Stimulated activated naive B cell treated with anti-CD40 and anti-IgM and Interleukin-4, amounts not matched to agents 10 μg/mL and 1 μg/mL and 100 μg/mL, for 72 hours (primary cell): Measurements from ENCODE around the gene SLCO2A1.

ENCODE experiments used
- ATAC-seq, 2 donors: fragments of 150-1000 bp; cut with Tn5 transposase; replicated peaks; 2 replicates each; pipeline ENCODE4 v1.10.0; 2021; ENCODE audit warnings: moderate library complexity in 1 of 2
- DNase-seq: peaks from one replicate; pipeline ENCODE4 v3.0.0; 2021
- H3K27ac Mint-ChIP-seq: one replicate; pipeline ENCODE4 v1.8.0; 2022; ENCODE audit warnings: mild to moderate bottlenecking, mixed read lengths
- H3K27me3 Mint-ChIP-seq, 2 donors: one replicate each; pipeline ENCODE4 v1.8.0; 2022; ENCODE audit warnings: mixed read lengths in 2 of 2
- H3K36me3 Mint-ChIP-seq, 2 donors: one replicate each; pipeline ENCODE4 v1.8.0; 2022; ENCODE audit warnings: mixed read lengths in 2 of 2, mild to moderate bottlenecking in 1 of 2
- H3K4me1 Mint-ChIP-seq, 2 donors: one replicate each; pipeline ENCODE4 v1.8.0; 2022; ENCODE audit warnings: mixed read lengths in 2 of 2, mild to moderate bottlenecking in 1 of 2
- H3K4me3 Mint-ChIP-seq, 2 donors: one replicate each; pipeline ENCODE4 v1.8.0; 2022; ENCODE audit warnings: mild to moderate bottlenecking in 2 of 2, mixed read lengths in 2 of 2, moderate library complexity in 1 of 2
- H3K9me3 Mint-ChIP-seq, 2 donors: one replicate each; pipeline ENCODE4 v1.8.0; 2022; ENCODE audit warnings: mixed read lengths in 2 of 2, mild to moderate bottlenecking in 1 of 2

SLCO2A1 gene

GRCh38 chr3:134066651-134067530 lies 37.2 kb upstream of the SLCO2A1 start:
- H3K36me3 Mint-ChIP-seq = no peaks in the 10 kb centered on the region

GRCh38 chr3:134066158-134066541 lies 36.4 kb upstream of the SLCO2A1 start:
- H3K36me3 Mint-ChIP-seq = no peaks in the 10 kb centered on the region
- no peak overlapping the region for H3K27ac Mint-ChIP-seq
- H3K9me3 Mint-ChIP-seq = no peaks in the 10 kb centered on the region
- no peak overlapping the region for H3K4me3 Mint-ChIP-seq
- ATAC-seq = no peak
- peaks cover 0 to 4% of the 10 kb centered on the region in 2 donors for H3K27me3 Mint-ChIP-seq
- DNase-seq = no peak
- H3K4me1 Mint-ChIP-seq = no peaks in the 10 kb centered on the region

More at GRCh38 chr3:134066651-134067530, 37.2 kb upstream of the SLCO2A1 start:
- H3K4me1 Mint-ChIP-seq = no peaks in the 10 kb centered on the region
- no peak overlapping the region for H3K27ac Mint-ChIP-seq
- peaks cover 0 to 4% of the 10 kb centered on the region in 2 donors for H3K27me3 Mint-ChIP-seq
- ATAC-seq (no peak), DNase-seq (no peak)
- no peaks in the 10 kb centered on the region for H3K9me3 Mint-ChIP-seq
- no peak overlapping the region for H3K4me3 Mint-ChIP-seq

- H3K4me1 Mint-ChIP-seq = no peaks in the 10 kb centered on the region
- no peak for ATAC-seq
- no peaks in the 10 kb centered on the region for H3K9me3 Mint-ChIP-seq
- H3K4me3 Mint-ChIP-seq = no peak overlapping the region
- peaks cover 0 to 4% of the 10 kb centered on the region in 2 donors for H3K27me3 Mint-ChIP-seq
- H3K36me3 Mint-ChIP-seq = no peaks in the 10 kb centered on the region
- DNase-seq = no peak
- H3K27ac Mint-ChIP-seq = no peak overlapping the region
Measured at GRCh38 chr3:134065252-134066157, 35.8 kb upstream of the SLCO2A1 start.

- Mint-ChIP-seq H3K27ac (no peak overlapping the region), H3K36me3 (no peaks in the 10 kb centered on the region), H3K27me3 (peaks cover 0 to 4% of the 10 kb centered on the region in 2 donors), H3K9me3 (no peaks in the 10 kb centered on the region), H3K4me1 (no peaks in the 10 kb centered on the region), H3K4me3 (no peak overlapping the region)
- DNase-seq (no peak), ATAC-seq (no peak)
Measured at GRCh38 chr3:134064081-134064480, 34.4 kb upstream of the SLCO2A1 start.

DNA sequence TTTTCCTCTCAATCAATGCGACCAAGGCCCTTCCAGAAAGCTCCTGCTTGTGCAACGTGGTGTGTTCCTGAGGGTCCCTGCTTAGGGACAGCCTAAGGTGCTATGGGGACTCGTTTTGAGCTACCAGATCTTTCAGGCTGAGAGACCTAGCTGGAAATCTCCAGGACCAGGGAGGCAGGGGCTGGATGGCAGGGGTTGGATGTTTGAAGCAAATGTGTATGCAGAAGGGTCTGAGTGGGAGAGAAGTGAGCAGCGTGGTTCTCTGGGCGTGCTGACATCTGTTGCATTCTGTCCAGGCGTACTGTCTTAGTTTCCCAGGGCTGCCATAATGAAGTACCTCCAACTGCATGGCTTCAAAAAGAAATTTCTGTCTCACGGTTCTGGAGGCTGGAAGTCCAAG lies 31.7 kb upstream of the SLCO2A1 start:
- no peak overlapping the region for H3K27ac Mint-ChIP-seq
- peaks cover 4 to 6% of the 10 kb centered on the region in 2 donors for H3K27me3 Mint-ChIP-seq
- no peaks in the 10 kb centered on the region for H3K36me3 Mint-ChIP-seq
- ATAC-seq (no peak), DNase-seq (no peak)
- no peaks in the 10 kb centered on the region for H3K9me3 Mint-ChIP-seq
- no peak overlapping the region for H3K4me3 Mint-ChIP-seq
- peaks cover 0 to 2% of the 10 kb centered on the region in 2 donors for H3K4me1 Mint-ChIP-seq

- Mint-ChIP-seq H3K4me3 (no peak overlapping the region), H3K36me3 (no peaks in the 10 kb centered on the region), H3K4me1 (peaks cover 0 to 2% of the 10 kb centered on the region in 2 donors), H3K9me3 (no peaks in the 10 kb centered on the region), H3K27ac (no peak overlapping the region), H3K27me3 (peaks cover 4 to 6% of the 10 kb centered on the region in 2 donors)
- ATAC-seq = no peak
- DNase-seq = no peak
Measured at GRCh38 chr3:134060561-134061385, 31.0 kb upstream of the SLCO2A1 start.

DNA sequence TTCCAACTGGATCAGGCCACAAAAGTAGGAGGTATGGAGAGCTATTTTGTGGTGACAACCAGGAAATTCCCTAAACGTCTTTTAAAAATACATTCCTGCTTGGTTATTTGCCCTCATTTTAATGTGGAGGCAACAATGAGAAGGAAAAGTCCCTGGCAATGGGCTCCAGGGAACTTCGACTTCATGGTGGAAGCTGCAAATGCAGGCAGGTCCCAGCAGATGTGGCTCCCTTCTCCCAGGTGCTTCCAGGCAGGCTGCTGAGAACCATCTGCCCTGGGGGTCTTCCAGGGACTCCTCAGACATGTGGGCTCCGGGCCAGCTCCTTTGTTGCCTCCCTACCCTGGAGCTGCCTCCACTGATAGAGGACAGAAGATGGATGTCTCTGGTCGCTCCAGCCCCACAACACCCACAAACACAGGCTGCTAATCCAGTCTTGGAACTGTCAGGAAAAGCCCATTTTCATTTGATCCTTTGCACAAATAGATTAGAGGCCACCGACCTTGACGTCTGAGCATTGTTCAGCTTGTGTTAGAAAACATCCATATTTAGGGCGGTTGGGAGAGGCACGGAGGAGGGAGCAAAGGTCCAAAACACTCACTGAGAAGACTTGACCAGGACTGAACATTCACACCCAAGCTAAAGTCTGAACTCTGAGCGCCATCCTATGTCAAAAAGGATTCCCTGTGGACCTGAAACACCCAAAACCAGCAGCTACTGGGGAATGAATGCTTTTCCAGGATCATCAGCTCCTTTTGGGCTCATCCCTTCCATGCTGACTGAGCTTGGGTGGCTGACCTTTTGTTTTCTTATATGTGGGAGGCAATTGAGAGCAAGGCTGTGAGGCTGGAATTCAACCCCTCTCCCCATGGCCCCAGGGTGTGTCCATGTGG lies 30.2 kb upstream of the SLCO2A1 start:
- no peaks in the 10 kb centered on the region for H3K9me3 Mint-ChIP-seq
- DNase-seq (no peak), ATAC-seq (no peak)
- peaks cover 0 to 2% of the 10 kb centered on the region in 2 donors for H3K4me1 Mint-ChIP-seq
- no peak overlapping the region for H3K27ac Mint-ChIP-seq
- H3K4me3 Mint-ChIP-seq = no peak overlapping the region
- H3K36me3 Mint-ChIP-seq = no peaks in the 10 kb centered on the region
- H3K27me3 Mint-ChIP-seq = peaks cover 6% of the 10 kb centered on the region in 2 donors

- Mint-ChIP-seq H3K9me3 (no peaks in the 10 kb centered on the region), H3K27me3 (peaks cover 6 to 8% of the 10 kb centered on the region in 2 donors), H3K36me3 (no peaks in the 10 kb centered on the region), H3K4me1 (peaks cover 0 to 2% of the 10 kb centered on the region in 2 donors), H3K4me3 (no peak overlapping the region), H3K27ac (no peak overlapping the region)
- ATAC-seq = no peak
- DNase-seq = no peak
Measured at GRCh38 chr3:134059035-134059601, 29.4 kb upstream of the SLCO2A1 start.

DNA sequence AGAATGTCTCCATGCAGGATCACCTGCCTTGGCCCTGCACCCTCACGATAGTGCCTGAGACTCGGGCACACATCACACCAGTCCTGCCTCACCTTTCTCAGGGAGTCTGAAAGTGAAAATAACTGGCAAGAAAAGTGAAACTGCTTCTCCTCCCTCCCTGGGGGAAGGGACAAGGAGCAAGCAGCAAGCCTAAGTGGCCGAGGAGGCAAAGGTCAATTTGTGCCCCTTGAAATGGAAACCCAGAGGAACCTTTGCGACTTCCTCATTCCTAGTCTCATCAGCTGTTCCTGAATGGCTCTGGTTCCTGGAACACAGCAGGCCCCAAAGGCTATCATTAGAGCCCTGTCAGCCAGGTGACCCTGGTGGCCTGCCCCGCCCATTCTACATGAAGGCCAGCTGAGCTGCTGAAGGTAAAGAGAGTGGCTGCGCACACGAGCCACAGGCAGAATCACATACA lies 28.0 kb upstream of the SLCO2A1 start:
- peak in 1 of 2 donors; percentile 44 for ATAC-seq
- no peak overlapping the region for H3K27ac Mint-ChIP-seq
- H3K36me3 Mint-ChIP-seq = no peaks in the 10 kb centered on the region
- peaks cover 3 to 6% of the 10 kb centered on the region in 2 donors for H3K27me3 Mint-ChIP-seq
- H3K4me3 Mint-ChIP-seq = no peak overlapping the region
- H3K4me1 Mint-ChIP-seq = peaks cover 0 to 2% of the 10 kb centered on the region in 2 donors
- no peak for DNase-seq
- peaks cover 0 to 4% of the 10 kb centered on the region in 2 donors for H3K9me3 Mint-ChIP-seq

DNA sequence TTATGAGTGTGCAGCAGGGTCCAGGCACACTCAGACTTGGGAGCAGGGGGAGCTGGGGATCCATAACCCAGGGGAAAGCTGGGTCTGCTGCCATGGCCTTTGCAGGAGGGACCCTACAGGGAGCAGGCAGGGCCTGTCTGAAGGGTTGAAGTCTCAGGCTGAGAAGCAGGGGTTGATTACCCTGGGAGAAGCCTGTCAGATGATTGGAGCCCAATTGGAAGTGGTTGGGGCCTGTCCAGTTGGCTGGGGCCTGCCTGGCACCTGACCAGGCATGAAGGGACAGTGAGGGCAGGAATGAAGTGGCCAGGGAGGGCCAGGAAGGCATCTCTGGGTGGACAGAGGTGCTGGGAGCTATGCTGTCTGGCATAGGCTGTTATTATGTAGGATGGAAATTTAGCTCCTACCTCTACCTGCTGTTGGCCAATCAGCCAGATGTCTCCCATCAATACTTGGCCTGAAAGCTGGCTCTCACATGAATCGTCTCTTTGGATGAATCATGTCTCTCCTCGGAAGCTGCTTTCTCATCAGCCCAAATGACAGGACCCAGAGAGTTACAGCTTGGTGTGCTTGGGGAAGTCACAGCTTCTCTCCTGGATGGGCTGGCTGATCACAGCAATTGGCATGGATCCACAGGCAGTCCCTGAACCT lies 27.4 kb upstream of the SLCO2A1 start:
- H3K27ac Mint-ChIP-seq = no peak overlapping the region
- H3K4me1 Mint-ChIP-seq = peaks cover 0 to 2% of the 10 kb centered on the region in 2 donors
- no peaks in the 10 kb centered on the region for H3K36me3 Mint-ChIP-seq
- H3K27me3 Mint-ChIP-seq = peaks cover 3 to 6% of the 10 kb centered on the region in 2 donors
- DNase-seq = no peak
- H3K4me3 Mint-ChIP-seq = no peak overlapping the region
- peaks cover 0 to 4% of the 10 kb centered on the region in 2 donors for H3K9me3 Mint-ChIP-seq
- ATAC-seq = no peak

- Mint-ChIP-seq H3K4me1 (peaks cover 0 to 2% of the 10 kb centered on the region in 2 donors), H3K27me3 (peaks cover 3 to 6% of the 10 kb centered on the region in 2 donors), H3K36me3 (no peaks in the 10 kb centered on the region), H3K4me3 (no peak overlapping the region), H3K27ac (no peak overlapping the region), H3K9me3 (peaks cover 0 to 4% of the 10 kb centered on the region in 2 donors)
- ATAC-seq = no peak
- no peak for DNase-seq
Measured at GRCh38 chr3:134056464-134056891, 26.8 kb upstream of the SLCO2A1 start.

GRCh38 chr3:134055661-134056060 lies 25.9 kb upstream of the SLCO2A1 start:
- H3K27ac Mint-ChIP-seq = no peak overlapping the region
- peaks cover 0 to 4% of the 10 kb centered on the region in 2 donors for H3K9me3 Mint-ChIP-seq
- no peak overlapping the region for H3K4me3 Mint-ChIP-seq
- H3K36me3 Mint-ChIP-seq = no peaks in the 10 kb centered on the region
- peaks cover 0 to 2% of the 10 kb centered on the region in 2 donors for H3K4me1 Mint-ChIP-seq
- DNase-seq (no peak), ATAC-seq (no peak)
- peaks cover 3 to 6% of the 10 kb centered on the region in 2 donors for H3K27me3 Mint-ChIP-seq
